ENCODE data around the gene SYNJ1. TPM values are rescaled to one million over a fixed set of nuclear protein-coding genes. Genes with fewer than 3 reads are reported as not detected.
"Not testable (repeated sequence)": the region's sequence is repeated elsewhere in the genome, so short reads cannot be mapped to it uniquely, and the experiment has no call there.

SYNJ1 gene
- total RNA-seq, 2 donors from 2014 or later: 6.0 to 12.2 TPM

DNA sequence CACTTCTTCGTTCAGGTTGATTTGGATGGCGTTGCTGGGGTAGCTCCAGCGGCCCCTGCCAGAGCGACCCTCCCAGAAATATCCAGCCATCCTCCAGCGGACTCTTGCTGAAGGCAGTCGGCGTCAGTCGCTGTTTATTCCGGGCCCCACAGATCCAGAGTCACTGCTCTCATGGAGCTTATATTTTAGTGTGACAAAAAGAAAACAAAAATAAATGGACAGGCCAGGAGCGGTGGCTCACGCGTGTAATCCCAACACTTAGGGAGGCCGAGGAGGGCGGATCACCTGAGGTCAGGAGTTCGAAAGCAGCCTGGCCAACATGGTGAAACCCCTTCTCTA, 114.8 kb downstream of the SYNJ1 start:
- peak overlapping the region; percentile 99 for H3K27ac Mint-ChIP-seq
- no peak for DNase-seq
- no peaks in the 10 kb centered on the region for H3K4me1 ChIP-seq (ENCODE audit: control insufficient read depth, insufficient read depth, low read length)
- peaks cover 21% of the 10 kb centered on the region for H3K36me3 ChIP-seq (ENCODE audit: control insufficient read depth, insufficient read depth, low read length)
- peak overlapping the region; percentile 95 for H3K27ac ChIP-seq (ENCODE audit: low read depth, low read length)
- peaks cover 3% of the 10 kb centered on the region for H3K27me3 Mint-ChIP-seq (ENCODE audit: insufficient read depth)
- peak overlapping the region; percentile 94 for H3K4me3 Mint-ChIP-seq
- WGBS, 2 experiments (ENCODE audit: insufficient coverage in 1 of 2, insufficient read length in 1 of 2): 15 to 20% methylated on average over 14 to 15 of the region's 15 CpGs
- no peaks in the 10 kb centered on the region for H3K9me3 Mint-ChIP-seq
- H3K9me3 ChIP-seq (ENCODE audit: control insufficient read depth, low read length): no peaks in the 10 kb centered on the region
- peak overlapping the region; percentile 95 for H3K9ac ChIP-seq (ENCODE audit: extremely low read depth, low read length, poor library complexity, severe bottlenecking)
- peak overlapping the region; percentile 100 for H3K4me3 ChIP-seq (ENCODE audit: low read length)
- peaks cover 13% of the 10 kb centered on the region for H3K36me3 Mint-ChIP-seq (ENCODE audit: low read depth)
- no peaks in the 10 kb centered on the region for H3K4me1 Mint-ChIP-seq
- TF ChIP-seq, protein P1, sequence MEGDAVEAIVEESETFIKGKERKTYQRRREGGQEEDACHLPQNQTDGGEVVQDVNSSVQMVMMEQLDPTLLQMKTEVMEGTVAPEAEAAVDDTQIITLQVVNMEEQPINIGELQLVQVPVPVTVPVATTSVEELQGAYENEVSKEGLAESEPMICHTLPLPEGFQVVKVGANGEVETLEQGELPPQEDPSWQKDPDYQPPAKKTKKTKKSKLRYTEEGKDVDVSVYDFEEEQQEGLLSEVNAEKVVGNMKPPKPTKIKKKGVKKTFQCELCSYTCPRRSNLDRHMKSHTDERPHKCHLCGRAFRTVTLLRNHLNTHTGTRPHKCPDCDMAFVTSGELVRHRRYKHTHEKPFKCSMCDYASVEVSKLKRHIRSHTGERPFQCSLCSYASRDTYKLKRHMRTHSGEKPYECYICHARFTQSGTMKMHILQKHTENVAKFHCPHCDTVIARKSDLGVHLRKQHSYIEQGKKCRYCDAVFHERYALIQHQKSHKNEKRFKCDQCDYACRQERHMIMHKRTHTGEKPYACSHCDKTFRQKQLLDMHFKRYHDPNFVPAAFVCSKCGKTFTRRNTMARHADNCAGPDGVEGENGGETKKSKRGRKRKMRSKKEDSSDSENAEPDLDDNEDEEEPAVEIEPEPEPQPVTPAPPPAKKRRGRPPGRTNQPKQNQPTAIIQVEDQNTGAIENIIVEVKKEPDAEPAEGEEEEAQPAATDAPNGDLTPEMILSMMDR (conservative IDR thresholded peaks at IDR 0.05): no peak
- no peaks in the 10 kb centered on the region for H3K27me3 ChIP-seq (ENCODE audit: control insufficient read depth, insufficient read depth, low read length, poor library complexity, severe bottlenecking)

DNA sequence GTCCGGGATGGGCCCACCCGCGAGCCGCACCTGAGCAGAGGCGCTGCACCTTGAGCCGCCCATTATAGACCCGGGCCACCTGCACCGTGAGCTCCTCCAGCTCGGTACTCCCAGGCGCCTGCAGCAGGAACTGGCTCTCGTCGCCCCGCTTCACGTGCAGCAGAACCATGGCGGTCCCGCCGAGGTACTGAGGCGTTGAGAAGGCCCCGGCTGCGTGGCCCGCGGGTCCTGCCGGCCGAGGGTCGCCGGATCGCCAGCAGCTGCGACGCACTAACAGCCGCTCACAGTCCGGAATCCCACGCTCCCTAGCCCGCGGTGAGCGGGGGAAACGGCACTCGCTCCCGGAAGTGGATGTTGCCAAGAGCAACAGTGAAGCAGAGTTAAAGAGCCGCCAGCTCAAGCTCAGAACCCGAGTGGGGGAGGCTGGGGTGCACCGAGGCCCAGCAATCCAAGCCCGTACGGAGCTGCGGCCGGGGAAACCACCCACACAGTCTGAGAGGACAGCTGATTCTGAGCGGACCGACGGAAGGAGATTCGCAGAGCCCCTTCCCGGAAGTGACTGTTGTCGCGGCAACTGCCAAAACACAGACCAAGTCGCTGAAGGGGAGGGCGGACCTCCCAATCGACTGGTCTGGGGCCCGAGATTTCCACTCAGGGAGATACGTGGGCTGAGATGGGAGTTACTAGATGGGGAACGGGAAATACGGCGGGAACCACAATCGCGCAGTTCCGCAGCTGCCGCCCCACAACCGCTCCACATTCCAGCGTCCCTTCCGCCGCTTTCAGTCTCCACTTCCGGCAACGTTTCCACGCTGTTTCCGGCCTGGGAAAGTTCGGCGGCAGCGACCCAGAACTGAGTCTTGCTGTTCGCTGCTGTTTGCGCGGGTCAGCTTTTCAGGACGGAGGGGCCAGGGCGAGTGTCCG, 115.5 kb downstream of the SYNJ1 start, which contains the start of gene CFAP298:
Gene CFAP298 (minus strand): TSS at position 303 of the 924 bp plus-strand sequence. CDS start 134 bp downstream, at position 169.
- TF ChIP-seq, protein P1 (conservative IDR thresholded peaks at IDR 0.05): no peak
- Mint-ChIP-seq H3K4me1 (no peaks in the 10 kb centered on the region), H3K9me3 (no peaks in the 10 kb centered on the region), H3K36me3 (ENCODE audit: low read depth) (peaks cover 18% of the 10 kb centered on the region), H3K27me3 (ENCODE audit: insufficient read depth) (peaks cover 2% of the 10 kb centered on the region), H3K27ac (peak within 1 kb of the TSS; percentile 99), H3K4me3 (peak within 1 kb of the TSS; percentile 94)
- H3K27me3 ChIP-seq (ENCODE audit: control insufficient read depth, insufficient read depth, low read length, poor library complexity, severe bottlenecking): no peaks in the 10 kb centered on the region
- peak; percentile 94 for DNase-seq
- peak within 1 kb of the TSS; percentile 95 for H3K9ac ChIP-seq (ENCODE audit: extremely low read depth, low read length, poor library complexity, severe bottlenecking)
- H3K4me3 ChIP-seq (ENCODE audit: low read length): peak within 1 kb of the TSS; percentile 100
- peaks cover 27% of the 10 kb centered on the region for H3K36me3 ChIP-seq (ENCODE audit: control insufficient read depth, insufficient read depth, low read length)
- no peaks in the 10 kb centered on the region for H3K4me1 ChIP-seq (ENCODE audit: control insufficient read depth, insufficient read depth, low read length)
- H3K27ac ChIP-seq (ENCODE audit: low read depth, low read length): peak within 1 kb of the TSS; percentile 95
- no peaks in the 10 kb centered on the region for H3K9me3 ChIP-seq (ENCODE audit: control insufficient read depth, low read length)
- 0% methylated on average over 38 to 81 of the region's 81 CpGs for WGBS, 2 experiments (ENCODE audit: insufficient coverage in 1 of 2, insufficient read length in 1 of 2)

DNA sequence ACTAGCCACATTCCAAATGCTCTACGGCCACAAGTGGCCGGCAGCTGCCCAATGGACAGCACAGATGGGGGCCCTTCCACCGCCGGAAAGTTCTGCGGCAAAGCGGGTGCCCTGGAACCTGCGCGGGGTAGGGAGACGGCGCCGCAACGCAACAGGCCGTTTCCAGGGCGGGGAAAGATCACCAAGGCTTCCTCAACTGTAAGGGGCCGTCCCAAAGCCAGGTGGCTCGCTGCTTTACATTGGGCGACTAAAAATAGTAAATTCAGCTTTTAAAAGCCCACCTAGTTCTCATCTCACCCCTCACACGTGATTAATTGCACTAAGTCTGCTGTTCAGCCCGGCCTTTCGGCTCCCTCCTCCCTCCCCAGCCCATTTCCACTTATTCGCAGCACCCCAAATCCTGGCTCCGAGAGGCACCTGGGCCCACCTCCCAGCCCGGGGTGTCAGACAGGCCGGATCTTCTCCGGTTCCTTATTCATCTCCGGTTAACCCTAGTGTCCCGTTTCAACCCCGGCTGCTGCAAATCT, 116.3 kb downstream of the SYNJ1 start:
- Mint-ChIP-seq H3K4me3 (peak overlapping the region; percentile 94), H3K27me3 (ENCODE audit: insufficient read depth) (peaks cover 2% of the 10 kb centered on the region), H3K36me3 (ENCODE audit: low read depth) (peaks cover 24% of the 10 kb centered on the region), H3K4me1 (peaks cover 3% of the 10 kb centered on the region), H3K27ac (peak overlapping the region; percentile 99), H3K9me3 (no peaks in the 10 kb centered on the region)
- Histone ChIP-seq H3K27me3 (ENCODE audit: control insufficient read depth, insufficient read depth, low read length, poor library complexity, severe bottlenecking) (no peaks in the 10 kb centered on the region), H3K9ac (ENCODE audit: extremely low read depth, low read length, poor library complexity, severe bottlenecking) (peak overlapping the region; percentile 95), H3K36me3 (ENCODE audit: control insufficient read depth, insufficient read depth, low read length) (peaks cover 33% of the 10 kb centered on the region), H3K27ac (ENCODE audit: low read depth, low read length) (peak overlapping the region; percentile 95), H3K4me1 (ENCODE audit: control insufficient read depth, insufficient read depth, low read length) (peaks cover 2% of the 10 kb centered on the region), H3K9me3 (ENCODE audit: control insufficient read depth, low read length) (no peaks in the 10 kb centered on the region), H3K4me3 (ENCODE audit: low read length) (peak overlapping the region; percentile 100)
- TF ChIP-seq, protein P1 (conservative IDR thresholded peaks at IDR 0.05): no peak
- peak; percentile 63 for DNase-seq
- WGBS, 2 experiments (ENCODE audit: insufficient coverage in 1 of 2, insufficient read length in 1 of 2): 1% methylated on average over 21 to 28 of the region's 28 CpGs

DNA sequence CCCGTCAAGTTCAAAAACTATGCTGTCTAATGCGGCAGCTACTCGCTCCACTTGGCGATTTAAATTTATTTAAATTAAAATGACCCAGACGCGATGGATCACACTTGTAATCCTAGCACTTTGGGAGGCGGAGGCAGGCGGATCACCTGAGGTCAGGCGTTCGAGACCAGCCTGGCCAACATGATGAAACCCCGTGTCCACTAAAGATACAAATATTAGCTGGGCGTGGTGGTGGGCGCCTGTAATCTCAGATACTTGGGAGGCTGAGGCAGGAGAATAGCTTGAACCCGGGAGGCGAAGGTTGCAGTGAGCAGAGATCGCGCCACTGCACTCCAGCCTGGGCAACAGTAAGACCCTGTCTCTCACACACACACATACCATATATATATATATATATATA, 116.9 kb downstream of the SYNJ1 start:
- H3K4me1 Mint-ChIP-seq; H3K4me1 ChIP-seq (ENCODE audit: control insufficient read depth, insufficient read depth, low read length); H3K27ac Mint-ChIP-seq; DNase-seq; H3K9me3 ChIP-seq (ENCODE audit: control insufficient read depth, low read length); H3K9ac ChIP-seq (ENCODE audit: extremely low read depth, low read length, poor library complexity, severe bottlenecking); H3K27me3 ChIP-seq (ENCODE audit: control insufficient read depth, insufficient read depth, low read length, poor library complexity, severe bottlenecking); H3K27ac ChIP-seq (ENCODE audit: low read depth, low read length); H3K27me3 Mint-ChIP-seq (ENCODE audit: insufficient read depth); H3K9me3 Mint-ChIP-seq: not testable (repeated sequence)
- H3K4me3 Mint-ChIP-seq: peak overlapping the region; percentile 94
- Histone ChIP-seq H3K4me3 (ENCODE audit: low read length) (peak overlapping the region; percentile 100), H3K36me3 (ENCODE audit: control insufficient read depth, insufficient read depth, low read length) (peaks cover 39% of the 10 kb centered on the region)
- peaks cover 30% of the 10 kb centered on the region for H3K36me3 Mint-ChIP-seq (ENCODE audit: low read depth)
- 87 to 88% methylated on average over 13 to 17 of the region's 17 CpGs for whole genome bisulfite sequencing, 2 experiments (ENCODE audit: insufficient coverage in 1 of 2, insufficient read length in 1 of 2)
